ENCODE data around the gene TAF8. TPM values are rescaled to one million over a fixed set of nuclear protein-coding genes. Genes with fewer than 3 reads are reported as not detected.

Gene TAF8
- total and polyA plus RNA-seq, 10 of the 15 experiments (the other 5 are each of a cell fraction or from before 2014, with no cell fraction given), result 11.7 to 30.9 (median 19.9) TPM

- no peak overlapping the region for H3K4me3 ChIP-seq
- ChIA-PET RAD21 (ENCODE audit: unreplicated experiment) (interaction anchor here (1.6 to 2.2 kb wide), 3 partner anchors 11 to 90 kb away, joined by 6 to 11 read pairs (median 7); no protein-coding TSS in a partner anchor), SMC1A (ENCODE audit: uncharacterized antibody, unreplicated experiment) (interaction anchor here (0.7 to 1.9 kb wide), 6 partner anchors 16 to 239 kb away, joined by 3 to 7 read pairs (median 4); no protein-coding TSS in a partner anchor), CTCF (interaction anchor here (0.5 to 1.8 kb wide), 9 partner anchors 10 to 185 kb away, joined by 3 to 8 read pairs (median 4); no protein-coding TSS in a partner anchor), POLR2A (interaction anchor here (1.3 kb wide), 1 partner anchor 11 kb away, joined by 4 read pairs; no protein-coding TSS in a partner anchor)
- 74% methylated on average over 6 of the region's 6 CpGs for WGBS (ENCODE audit: insufficient coverage, insufficient replicate concordance, low lambda C conversion rate, missing lambda C conversion rate)
- H3K27ac ChIP-seq (ENCODE audit: control insufficient read depth, insufficient read depth), result no peak overlapping the region
- H2AFZ ChIP-seq (ENCODE audit: control insufficient read depth, low read depth, low read length), result no peak overlapping the region
- intact Hi-C loops (cut with micrococcal nuclease; ENCODE audit: unreplicated experiment) (loop anchor here (5.0 kb wide), 1 partner anchor 87 kb away; the partner anchor contains the start of gene CCND3), in situ Hi-C loops (cut with MboI) (no loop called here)
- no peaks in the 10 kb centered on the region for H4K20me1 ChIP-seq (ENCODE audit: control insufficient read depth, insufficient read depth)
- H3K79me2 ChIP-seq (ENCODE audit: control insufficient read depth, insufficient read depth, low read length), result no peaks in the 10 kb centered on the region
- H3K4me2 ChIP-seq (ENCODE audit: control insufficient read depth, insufficient read depth), result no peak overlapping the region
- ATAC-seq, result no peak
- no peak for FAIRE-seq
- H3K4me1 ChIP-seq (ENCODE audit: control insufficient read depth, insufficient read depth, low read length), result peaks cover 44% of the 10 kb centered on the region
- no peak overlapping the region for H3K9ac ChIP-seq (ENCODE audit: control insufficient read depth, insufficient read depth, low read length)
- H3K27me3 ChIP-seq (replicated peaks in 1 of 2; ENCODE audit: control insufficient read depth in 2 of 2, insufficient read depth in 2 of 2, low read length in 1 of 2), result no peaks in the 10 kb centered on the region
- no peaks in the 10 kb centered on the region; the same call in 2 of the 3 replicates for H3K9me3 ChIP-seq (replicated peaks; ENCODE audit: control insufficient read depth, insufficient read depth, low read length)
- TF ChIP-seq NFYB (IDR thresholded peaks at IDR 0.05; ENCODE audit: insufficient read depth, low read depth, low read length), result no peak
- no peak for TF ChIP-seq STAT1 (conservative IDR thresholded peaks at IDR 0.05)
- no peak for TF ChIP-seq IRF4 (IDR thresholded peaks at IDR 0.05; ENCODE audit: low read depth, low read length)
- no peak for TF ChIP-seq GABPA (IDR thresholded peaks at IDR 0.05; ENCODE audit: low read depth)
- TF ChIP-seq BHLHE40 (IDR thresholded peaks at IDR 0.05; ENCODE audit: borderline replicate concordance in 1 of 2, low read depth in 2 of 2, low read length in 1 of 2), result no peak
- TF ChIP-seq MTA2 (IDR thresholded peaks at IDR 0.05; ENCODE audit: low read depth), result no peak
- TF ChIP-seq CBFB (IDR thresholded peaks at IDR 0.05; ENCODE audit: low read depth), result no peak
- no peak for TF ChIP-seq IRF3 (IDR thresholded peaks at IDR 0.05)
- TF ChIP-seq BMI1 (IDR thresholded peaks at IDR 0.05; ENCODE audit: borderline replicate concordance), result no peak
- TF ChIP-seq BRCA1 (IDR thresholded peaks at IDR 0.05; ENCODE audit: low read depth, low read length), result no peak
- no peak for TF ChIP-seq FOS (IDR thresholded peaks at IDR 0.05; ENCODE audit: borderline replicate concordance, extremely low read depth, insufficient read length)
- no peak for TF ChIP-seq CREB1 (IDR thresholded peaks at IDR 0.05; ENCODE audit: low read depth)
- TF ChIP-seq MXI1 (IDR thresholded peaks at IDR 0.05; ENCODE audit: low read depth, low read length), result no peak
- no peak for TF ChIP-seq HDGF (IDR thresholded peaks at IDR 0.05)
- no peak for TF ChIP-seq ZNF217 (IDR thresholded peaks at IDR 0.05)
- TF ChIP-seq HDAC6 (IDR thresholded peaks at IDR 0.05; ENCODE audit: unreplicated experiment), result no peak
- TF ChIP-seq NR2F1 (conservative IDR thresholded peaks at IDR 0.05), result no peak
- TF ChIP-seq KAT2A (conservative IDR thresholded peaks at IDR 0.05; ENCODE audit: control insufficient read depth, low read depth, low read length), result no peak
- no peak for TF ChIP-seq NRF1 (conservative IDR thresholded peaks at IDR 0.05; ENCODE audit: low read depth, low read length)
- no peak for DNase-seq (ENCODE audit: low read depth, low spot score)
- H3K36me3 ChIP-seq (ENCODE audit: control insufficient read depth in 2 of 2, insufficient read depth in 2 of 2, low read length in 1 of 2), result no peaks in the 10 kb centered on the region
- no TSS peak for BruUV-seq (replicated peaks)
Observed at GRCh38 chr6:42029062-42029685, 21.1 kb upstream of the TAF8 start.

Measured in GM12878 (cell line).